CD4-positive, CD25-positive, alpha-beta regulatory T cell (primary cell): Measurements from ENCODE around the gene ZNF629. TPM values are rescaled to one million over a fixed set of nuclear protein-coding genes. Genes with fewer than 3 reads are reported as not detected.
A peak's percentile ranks its signal among the peaks of the same experiment; 100 is the strongest.

ENCODE experiments used
- ATAC-seq, 2 donors: fragments of 150-1000 bp; cut with Tn5 transposase; one replicate each; pipeline ENCODE4 v1.10.0; 2021; ENCODE audit warnings: low read depth in 2 of 2, moderate number of reproducible peaks in 2 of 2, moderate library complexity in 1 of 2
- DNase-seq, 3 donors: peaks; one replicate each; pipeline versions ENCODE4 v3.0.0 to v3.0.0-alpha.2; 2012 to 2022; ENCODE audit warnings: mixed read lengths in 1 of 3
- H3K27ac ChIP-seq: one replicate; pipeline ENCODE4 v1.7.0; 2013; ENCODE audit warnings: mild to moderate bottlenecking, low read length; ENCODE audit not compliant: insufficient read depth, poor library complexity, severe bottlenecking
- H3K27me3 ChIP-seq: one replicate; pipeline ENCODE4 v1.7.0; 2013; ENCODE audit warnings: low read length; ENCODE audit not compliant: control insufficient read depth, insufficient read depth
- H3K36me3 ChIP-seq: one replicate; pipeline ENCODE4 v1.7.0; 2013; ENCODE audit warnings: mild to moderate bottlenecking, low read length, moderate library complexity; ENCODE audit not compliant: control insufficient read depth, insufficient read depth
- H3K4me1 ChIP-seq: 2 replicates; pipeline ENCODE4 v1.7.0; 2013; ENCODE audit warnings: mild to moderate bottlenecking, low read length; ENCODE audit not compliant: insufficient read depth, control insufficient read depth, poor library complexity, severe bottlenecking
- H3K4me3 ChIP-seq: one replicate; pipeline ENCODE4 v1.7.0; 2013; ENCODE audit warnings: low read depth, mild to moderate bottlenecking, low read length, moderate library complexity
- H3K9me3 ChIP-seq, 2 experiments: 1 replicate in 1 of 2; 2 replicates in 1 of 2; pipeline ENCODE4 v1.7.0; 2013; ENCODE audit warnings: low read length in 2 of 2, mild to moderate bottlenecking in 1 of 2, moderate library complexity in 1 of 2; ENCODE audit not compliant: control insufficient read depth in 2 of 2
- H3K27ac Mint-ChIP-seq, 3 donors: one replicate each; pipeline ENCODE4 v1.8.0; 2020 to 2022; ENCODE audit warnings: mild to moderate bottlenecking in 3 of 3, mixed read lengths in 3 of 3, moderate library complexity in 2 of 3
- H3K27me3 Mint-ChIP-seq: one replicate; pipeline ENCODE4 v1.8.0; 2022; ENCODE audit warnings: mild to moderate bottlenecking, mixed read lengths
- H3K36me3 Mint-ChIP-seq: one replicate; pipeline ENCODE4 v1.8.0; 2020; ENCODE audit warnings: mixed read lengths
- H3K4me1 Mint-ChIP-seq, 4 donors: one replicate each; pipeline ENCODE4 v1.8.0; 2020 to 2022; ENCODE audit warnings: mixed read lengths in 4 of 4, mild to moderate bottlenecking in 1 of 4
- H3K4me3 Mint-ChIP-seq, 4 donors: one replicate each; pipeline ENCODE4 v1.8.0; 2020 to 2022; ENCODE audit warnings: mild to moderate bottlenecking in 4 of 4, mixed read lengths in 4 of 4, moderate library complexity in 3 of 4
- H3K9me3 Mint-ChIP-seq, 7 donors: one replicate each; pipeline ENCODE4 v1.8.0; 2020 to 2022; ENCODE audit warnings: mixed read lengths in 7 of 7, mild to moderate bottlenecking in 3 of 7, moderate library complexity in 2 of 7
- polyA plus RNA-seq, 4 donors: library from polyadenylated mRNA; unstranded; fragments of 300-500 nt; fragmentation: Illumina TruSeq; gene quantifications; one replicate each; pipeline ENCODE4 v1.2.3, GENCODE V29; 2021
- total RNA-seq: library from RNA; stranded (reverse); gene quantifications from one replicate; pipeline ENCODE4 v1.2.3, GENCODE V29; 2022

ZNF629 gene
- total and polyA plus RNA-seq, 5 donors from 2014 or later, result 0.23 to 0.79 (median 0.39) TPM

DNA sequence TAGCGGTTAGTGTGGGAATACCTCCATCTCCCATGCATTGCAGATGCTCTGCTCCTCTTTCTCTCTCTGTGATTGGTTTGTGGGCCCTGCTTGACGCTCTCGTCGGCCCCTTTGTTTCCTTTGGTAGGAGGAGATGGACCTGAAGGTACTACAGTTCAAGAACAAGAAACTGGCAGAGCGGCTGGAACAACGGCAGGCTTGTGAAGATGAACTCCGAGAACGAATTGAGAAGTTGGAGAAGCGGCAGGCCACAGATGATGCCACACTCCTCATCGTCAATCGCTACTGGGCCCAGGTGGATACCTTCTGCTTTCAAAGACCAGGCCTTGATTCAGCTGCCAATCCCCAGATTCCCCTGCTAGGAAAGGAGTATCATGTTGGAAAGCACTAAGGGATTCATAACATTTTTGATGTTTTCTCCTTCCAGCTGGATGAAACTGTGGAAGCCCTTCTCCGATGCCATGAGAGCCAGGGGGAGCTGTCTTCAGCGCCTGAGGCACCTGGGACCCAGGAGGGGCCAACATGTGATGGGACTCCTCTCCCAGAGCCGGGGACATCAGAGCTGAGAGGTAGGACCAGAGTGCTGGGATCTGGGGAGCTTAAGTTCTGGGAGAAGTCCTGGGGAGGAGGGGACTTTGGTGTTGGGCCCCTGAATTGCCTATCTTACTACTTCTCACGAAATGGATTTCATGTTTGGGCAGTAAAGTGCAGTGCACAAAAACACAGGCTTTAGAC lies 23.8 kb downstream of the ZNF629 start:
- H3K4me3 ChIP-seq, result peak overlapping the region; percentile 93
- Mint-ChIP-seq H3K27ac (peak overlapping the region; percentile 94 to 95 (median 95)), H3K36me3 (peaks cover 13% of the 10 kb centered on the region), H3K4me1 (peaks cover 0 to 38% (median 27%) of the 10 kb centered on the region in 4 donors), H3K4me3 (peak overlapping the region; percentile 94 to 99 (median 97)), H3K27me3 (no peaks in the 10 kb centered on the region), H3K9me3 (no peaks in the 10 kb centered on the region)
- no peaks in the 10 kb centered on the region for H3K9me3 ChIP-seq
- peaks cover 45% of the 10 kb centered on the region for H3K36me3 ChIP-seq
- no peak for DNase-seq
- no peak for ATAC-seq
- peak overlapping the region; percentile 81 for H3K27ac ChIP-seq
- no peaks in the 10 kb centered on the region for H3K27me3 ChIP-seq
- H3K4me1 ChIP-seq, result peaks cover 25% of the 10 kb centered on the region

DNA sequence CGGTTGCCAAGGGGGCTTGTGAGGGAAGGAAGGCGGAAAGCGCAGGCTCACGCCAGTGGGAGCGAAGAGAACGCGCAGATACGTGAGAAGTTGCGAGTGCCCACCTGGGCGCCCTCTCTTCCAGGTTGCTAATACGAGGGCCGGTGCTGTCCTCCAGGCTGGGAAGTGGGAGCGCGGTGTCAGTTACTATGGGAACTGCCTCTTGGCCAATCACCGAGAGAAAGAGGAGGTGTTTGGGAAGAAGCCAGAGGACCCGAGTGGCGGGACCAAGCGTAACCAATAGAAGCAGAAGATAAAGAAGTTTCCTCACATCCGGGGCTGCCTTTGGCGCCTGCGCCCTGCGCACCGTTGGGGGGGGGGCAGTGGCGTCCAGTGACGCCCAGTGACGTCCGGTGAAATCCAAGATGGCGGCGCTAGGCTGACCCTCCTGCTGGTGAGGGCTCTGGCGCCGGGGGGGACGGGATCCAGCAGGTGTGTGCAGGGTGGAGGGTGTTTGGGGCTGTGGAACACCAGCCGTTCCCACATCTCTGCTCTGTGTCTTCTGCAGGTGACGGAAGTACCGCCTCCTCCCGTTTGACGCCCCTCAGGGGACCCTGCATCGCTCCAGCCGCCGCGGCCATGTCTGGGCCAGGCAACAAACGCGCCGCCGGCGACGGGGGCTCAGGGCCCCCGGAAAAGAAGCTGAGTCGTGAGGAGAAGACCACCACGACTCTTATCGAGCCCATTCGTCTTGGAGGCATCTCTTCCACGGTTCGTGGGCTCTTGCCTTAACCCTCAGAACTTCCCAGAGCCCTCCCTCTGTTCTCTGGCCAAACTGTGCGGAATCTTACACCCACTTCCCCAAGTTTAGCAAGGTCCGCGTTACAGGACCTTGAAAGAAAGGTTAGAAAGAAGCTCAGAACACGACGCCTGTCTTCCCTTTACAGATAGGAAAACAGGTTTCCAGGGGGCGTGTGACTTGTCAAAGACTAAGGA lies 24.8 kb downstream of the ZNF629 start, which contains the start of the genes CFAP119 and RNF40:
Gene CFAP119, minus strand, starts transcription at position 135 of the 975 bp plus-strand sequence. CDS start 314 bp downstream, outside the sequence.
Gene RNF40, plus strand, starts transcription at position 395 of the 975 bp plus-strand sequence. Its CDS starts 224 bp downstream, at position 619.
- H3K36me3 Mint-ChIP-seq, result peaks cover 11% of the 10 kb centered on the region
- H3K36me3 ChIP-seq, result peaks cover 36% of the 10 kb centered on the region
- DNase-seq (peak; percentile 90 to 95 (median 92)), ATAC-seq (peak; percentile 93 to 95)
- peaks cover 0 to 38% (median 27%) of the 10 kb centered on the region in 4 donors for H3K4me1 Mint-ChIP-seq
- H3K4me3 ChIP-seq, result peak within 1 kb of the TSS; percentile 93
- peaks cover 25% of the 10 kb centered on the region for H3K4me1 ChIP-seq
- H3K27me3 Mint-ChIP-seq, result no peaks in the 10 kb centered on the region
- H3K9me3 ChIP-seq, result no peaks in the 10 kb centered on the region
- no peaks in the 10 kb centered on the region for H3K27me3 ChIP-seq
- H3K9me3 Mint-ChIP-seq, result no peaks in the 10 kb centered on the region
- H3K27ac ChIP-seq, result peak within 1 kb of the TSS; percentile 81
- H3K4me3 Mint-ChIP-seq, result peak within 1 kb of the TSS; percentile 94 to 99 (median 97)
- H3K27ac Mint-ChIP-seq, result peak within 1 kb of the TSS; percentile 94 to 95 (median 95)

DNA sequence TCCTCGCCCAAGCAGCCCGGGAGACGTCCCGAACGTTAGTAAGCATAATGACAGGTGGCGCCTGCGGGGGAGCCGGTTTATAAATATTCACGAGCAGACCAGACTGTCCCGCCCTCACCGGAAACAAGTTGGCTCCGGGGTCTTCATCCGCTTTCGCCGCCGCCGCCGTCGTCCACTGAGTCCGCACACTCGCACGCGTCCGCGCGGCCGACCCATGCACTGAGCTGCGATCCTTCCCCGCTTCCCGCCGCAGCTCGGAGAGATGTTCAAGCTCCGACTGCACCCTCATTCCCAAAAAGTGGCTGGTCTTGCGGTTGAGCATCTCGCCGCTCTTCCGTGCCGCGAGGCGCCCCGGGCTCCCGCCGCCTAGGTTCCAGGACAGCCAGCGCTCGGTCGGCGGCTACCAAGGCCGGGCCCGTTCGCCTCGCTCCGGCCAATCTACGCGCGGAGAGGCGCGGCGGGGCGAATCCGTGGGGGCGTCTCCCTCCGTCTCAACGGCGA lies 25.5 kb downstream of the ZNF629 start:
- peaks cover 28% of the 10 kb centered on the region for H3K36me3 ChIP-seq
- H3K4me1 Mint-ChIP-seq, result peaks cover 0 to 38% (median 27%) of the 10 kb centered on the region in 4 donors
- no peaks in the 10 kb centered on the region for H3K27me3 ChIP-seq
- peak; percentile 10 to 15 for ATAC-seq
- peak overlapping the region; percentile 94 to 99 (median 97) for H3K4me3 Mint-ChIP-seq
- H3K27ac ChIP-seq, result peak overlapping the region; percentile 81
- peaks cover 7% of the 10 kb centered on the region for H3K36me3 Mint-ChIP-seq
- peak overlapping the region in 2 of 3 donors; percentile 94 to 95 for H3K27ac Mint-ChIP-seq
- no peaks in the 10 kb centered on the region for H3K27me3 Mint-ChIP-seq
- no peaks in the 10 kb centered on the region for H3K9me3 Mint-ChIP-seq
- H3K9me3 ChIP-seq, result no peaks in the 10 kb centered on the region
- H3K4me1 ChIP-seq, result peaks cover 25% of the 10 kb centered on the region
- H3K4me3 ChIP-seq, result peak overlapping the region; percentile 93
- DNase-seq, result peak; percentile 25 to 49 (median 39)

DNA sequence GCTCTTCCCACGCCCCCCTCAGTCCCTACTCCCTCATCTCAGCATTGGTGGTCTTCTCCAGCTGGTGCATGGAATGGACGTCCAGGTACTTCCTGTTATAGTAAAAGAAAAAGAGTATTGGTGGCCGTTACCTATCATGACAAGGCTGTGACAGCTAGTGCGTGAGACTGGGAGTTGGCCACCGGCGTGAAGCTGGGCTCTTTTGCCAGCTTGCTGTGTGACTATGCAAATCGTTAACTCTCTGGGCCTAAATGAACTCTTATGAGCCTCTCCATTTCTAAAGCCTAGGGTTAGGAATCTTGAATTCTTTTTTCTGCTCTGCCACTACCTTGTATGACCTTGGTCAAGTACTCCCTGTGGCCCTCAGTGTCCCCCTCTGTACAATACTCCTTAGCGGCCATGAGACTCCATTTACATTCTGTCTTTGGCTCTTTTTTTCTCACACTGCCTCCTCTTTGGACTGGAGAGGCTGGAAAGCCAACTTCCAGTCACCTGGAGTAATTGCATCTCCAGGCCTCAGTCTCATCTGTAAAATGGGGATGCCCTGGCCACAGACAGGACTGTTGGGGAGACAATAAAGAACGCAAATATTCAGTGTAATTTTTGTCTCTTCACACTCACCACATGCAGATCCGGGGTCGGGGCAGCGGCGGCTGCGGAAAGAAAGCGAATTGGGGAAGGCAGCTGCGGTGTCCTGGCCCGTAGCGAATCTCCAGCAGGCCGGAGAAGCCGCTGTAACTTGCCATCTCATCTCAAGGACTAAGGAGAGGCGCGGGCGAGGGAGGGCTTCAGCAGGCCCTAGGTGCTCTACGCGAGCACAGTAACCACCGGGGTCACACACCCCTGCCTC lies 26.2 kb downstream of the ZNF629 start:
- H3K27me3 Mint-ChIP-seq, result no peaks in the 10 kb centered on the region
- no peak for DNase-seq
- peaks cover 27% of the 10 kb centered on the region for H3K36me3 ChIP-seq
- H3K9me3 ChIP-seq, result no peaks in the 10 kb centered on the region
- peak overlapping the region in 2 of 3 donors; percentile 82 to 86 for H3K27ac Mint-ChIP-seq
- H3K4me1 ChIP-seq, result peaks cover 25% of the 10 kb centered on the region
- H3K36me3 Mint-ChIP-seq, result peaks cover 10% of the 10 kb centered on the region
- peak overlapping the region; percentile 94 to 99 (median 97) for H3K4me3 Mint-ChIP-seq
- H3K4me1 Mint-ChIP-seq, result peaks cover 0 to 38% (median 25%) of the 10 kb centered on the region in 4 donors
- peak overlapping the region; percentile 81 for H3K27ac ChIP-seq
- H3K27me3 ChIP-seq, result no peaks in the 10 kb centered on the region
- H3K4me3 ChIP-seq, result peak overlapping the region; percentile 40
- ATAC-seq, result no peak
- no peaks in the 10 kb centered on the region for H3K9me3 Mint-ChIP-seq

DNA sequence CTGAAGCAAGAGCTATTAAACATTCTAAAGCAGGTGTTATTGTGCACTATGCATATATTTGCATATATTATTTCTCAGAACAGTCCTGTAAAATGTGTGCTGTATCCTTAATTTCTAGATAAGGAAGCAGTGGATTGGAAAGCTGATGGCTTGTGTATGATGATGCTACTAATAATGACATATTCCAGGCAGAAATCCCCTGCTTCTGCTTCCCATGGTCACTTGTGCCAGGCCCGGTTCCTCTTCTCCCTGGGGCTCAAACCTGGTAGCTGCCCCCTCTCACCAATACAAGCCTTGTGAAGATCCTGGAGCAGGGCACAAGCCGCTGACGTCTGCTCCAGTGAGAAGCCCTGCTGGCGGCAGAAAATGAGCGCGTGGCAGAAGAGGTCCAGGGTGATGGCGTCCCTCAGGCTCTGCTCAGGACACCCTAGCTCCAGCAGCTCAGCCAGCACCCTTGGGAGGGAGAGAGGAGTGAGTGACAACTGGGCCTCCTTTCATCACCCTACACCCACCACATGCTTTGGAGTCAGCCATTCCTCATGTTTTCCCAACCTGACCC lies 26.9 kb downstream of the ZNF629 start:
- DNase-seq, result no peak
- peaks cover 25% of the 10 kb centered on the region for H3K4me1 ChIP-seq
- ATAC-seq, result no peak
- no peaks in the 10 kb centered on the region for H3K9me3 Mint-ChIP-seq
- no peaks in the 10 kb centered on the region for H3K27me3 Mint-ChIP-seq
- peaks cover 20% of the 10 kb centered on the region for H3K36me3 ChIP-seq
- H3K27me3 ChIP-seq, result no peaks in the 10 kb centered on the region
- H3K4me3 ChIP-seq, result no peak overlapping the region
- peaks cover 0 to 34% (median 24%) of the 10 kb centered on the region in 4 donors for H3K4me1 Mint-ChIP-seq
- H3K36me3 Mint-ChIP-seq, result peaks cover 9% of the 10 kb centered on the region
- H3K9me3 ChIP-seq, result no peaks in the 10 kb centered on the region
- H3K27ac ChIP-seq, result no peak overlapping the region
- H3K4me3 Mint-ChIP-seq, result peak overlapping the region in 3 of 4 donors; percentile 43 to 99 (median 94)
- peak overlapping the region in 1 of 3 donors; percentile 82 for H3K27ac Mint-ChIP-seq

DNA sequence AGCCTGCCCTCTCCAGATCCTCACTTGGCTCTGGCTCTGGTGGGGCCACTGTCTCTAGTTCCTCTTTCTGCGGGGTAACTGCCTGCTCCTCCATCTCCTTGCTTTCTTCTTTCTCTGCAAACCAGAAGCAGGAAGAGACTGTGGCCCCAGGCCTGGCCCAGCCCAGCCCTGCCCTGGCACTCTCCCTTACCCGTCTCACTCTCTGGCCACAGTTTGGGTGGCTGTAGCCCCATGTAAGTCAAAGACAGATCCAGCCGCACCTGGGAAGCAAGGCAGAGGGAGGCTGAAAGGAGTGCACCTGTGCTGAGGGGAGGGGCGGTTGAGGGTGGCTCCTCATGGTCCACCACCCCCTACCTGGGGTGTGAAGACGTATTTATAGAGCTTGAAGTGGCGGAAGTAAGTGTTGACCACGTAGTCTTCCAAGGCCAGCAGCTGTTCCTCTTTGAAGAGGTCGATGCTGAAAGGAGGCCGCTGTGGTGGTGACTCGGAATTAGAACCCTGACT lies 28.0 kb downstream of the ZNF629 start:
- H3K27ac Mint-ChIP-seq, result no peak overlapping the region
- H3K9me3 ChIP-seq, result no peaks in the 10 kb centered on the region
- peak overlapping the region in 3 of 4 donors; percentile 13 to 94 (median 38) for H3K4me3 Mint-ChIP-seq
- H3K27ac ChIP-seq, result no peak overlapping the region
- H3K4me1 Mint-ChIP-seq, result peaks cover 0 to 31% (median 24%) of the 10 kb centered on the region in 4 donors
- ATAC-seq, result no peak
- H3K9me3 Mint-ChIP-seq, result no peaks in the 10 kb centered on the region
- H3K27me3 ChIP-seq, result no peaks in the 10 kb centered on the region
- H3K4me3 ChIP-seq, result no peak overlapping the region
- peaks cover 25% of the 10 kb centered on the region for H3K4me1 ChIP-seq
- H3K36me3 ChIP-seq, result peaks cover 16% of the 10 kb centered on the region
- no peak for DNase-seq
- H3K27me3 Mint-ChIP-seq, result no peaks in the 10 kb centered on the region
- peaks cover 15% of the 10 kb centered on the region for H3K36me3 Mint-ChIP-seq
